Right atrium auricular region (tissue), 2 donors: ENCODE measurements around the gene HEMK1. TPM values are rescaled to one million over a fixed set of nuclear protein-coding genes. Genes with fewer than 3 reads are reported as not detected.

Source experiments
- DNase-seq: peaks from one replicate; pipeline ENCODE4 v3.0.0-alpha.2; 2019; ENCODE audit warnings: low spot score
- H3K27ac ChIP-seq, 2 donors: fragments of 200-600 bp; sonication (generic); 1 replicate in 1 of 2; 2 replicates in 1 of 2; pipeline ENCODE4 v1.5.1; 2016 to 2019
- H3K27me3 ChIP-seq, 2 donors: fragments of 200-600 bp; sonication (generic); one replicate each; pipeline versions ENCODE4 v1.5.1 to v1.6.0; 2017 to 2019
- H3K36me3 ChIP-seq: fragments of 200-600 bp; sonication (generic); one replicate; pipeline ENCODE4 v1.5.1; 2016
- H3K4me1 ChIP-seq, 2 donors: fragments of 200-600 bp; sonication (generic); one replicate each; pipeline versions ENCODE4 v1.5.1 to v1.6.0; 2017 to 2019
- H3K4me3 ChIP-seq, 2 donors: fragments of 200-600 bp; sonication (generic); 1 replicate in 1 of 2; 2 replicates in 1 of 2; pipeline ENCODE4 v1.5.1; 2017 to 2019; ENCODE audit warnings: mild to moderate bottlenecking in 1 of 2, moderate library complexity in 1 of 2
- H3K9me3 ChIP-seq, 2 donors: fragments of 200-600 bp; sonication (generic); one replicate each; pipeline ENCODE4 v1.5.1; 2019
- CTCF ChIP-seq, 2 donors: fragments of 200-600 bp; sonication (generic); IDR thresholded peaks; one replicate each; pipeline ENCODE4 v1.5.1; 2019; ENCODE audit warnings: antibody characterized with exemption in 2 of 2
- total RNA-seq, 2 donors: library from RNA; depleted of rRNA; stranded (reverse); fragments of >200 nt; gene quantifications; one replicate each; pipeline ENCODE4 v1.1.0, GENCODE V29; 2016

The HEMK1 gene
- total RNA-seq, 2 donors from 2014 or later, result 7.2 to 9.6 TPM

GRCh38 chr3:50581459-50581842 lies 12.1 kb downstream of the HEMK1 start:
- Histone ChIP-seq H3K27me3 (no peaks in the 10 kb centered on the region), H3K9me3 (no peaks in the 10 kb centered on the region), H3K36me3 (no peaks in the 10 kb centered on the region), H3K4me1 (peaks cover 0 to 37% of the 10 kb centered on the region in 2 donors), H3K4me3 (no peak overlapping the region), H3K27ac (peak overlapping the region; percentile 82 to 96)
- no peak for TF ChIP-seq CTCF (IDR thresholded peaks at IDR 0.05)
- DNase-seq, result no peak

GRCh38 chr3:50582083-50582482 lies 12.8 kb downstream of the HEMK1 start:
- DNase-seq, result no peak
- Histone ChIP-seq H3K36me3 (no peaks in the 10 kb centered on the region), H3K9me3 (no peaks in the 10 kb centered on the region), H3K4me1 (peaks cover 0 to 42% of the 10 kb centered on the region in 2 donors), H3K27ac (peak overlapping the region; percentile 82 to 96), H3K4me3 (no peak overlapping the region), H3K27me3 (no peaks in the 10 kb centered on the region)
- TF ChIP-seq CTCF (IDR thresholded peaks at IDR 0.05), result no peak

- Histone ChIP-seq H3K4me3 (no peak overlapping the region), H3K27me3 (no peaks in the 10 kb centered on the region), H3K9me3 (no peaks in the 10 kb centered on the region), H3K4me1 (peaks cover 0 to 58% of the 10 kb centered on the region in 2 donors), H3K27ac (peak overlapping the region; percentile 82 to 96), H3K36me3 (no peaks in the 10 kb centered on the region)
- peak; percentile 89 for DNase-seq
- TF ChIP-seq CTCF (IDR thresholded peaks at IDR 0.05), result no peak
These were observed 14.6 kb downstream of the HEMK1 start for GRCh38 chr3:50583897-50584296.

GRCh38 chr3:50584391-50584790 lies 15.1 kb downstream of the HEMK1 start:
- Histone ChIP-seq H3K4me3 (no peak overlapping the region), H3K9me3 (no peaks in the 10 kb centered on the region), H3K27ac (peak overlapping the region; percentile 82 to 96), H3K36me3 (no peaks in the 10 kb centered on the region), H3K27me3 (no peaks in the 10 kb centered on the region), H3K4me1 (peaks cover 0 to 58% of the 10 kb centered on the region in 2 donors)
- no peak for DNase-seq
- no peak for TF ChIP-seq CTCF (IDR thresholded peaks at IDR 0.05)

GRCh38 chr3:50585919-50586762 lies 16.8 kb downstream of the HEMK1 start:
- Histone ChIP-seq H3K27ac (peak overlapping the region in 1 of 2 donors; percentile 82), H3K4me3 (no peak overlapping the region), H3K36me3 (no peaks in the 10 kb centered on the region), H3K9me3 (no peaks in the 10 kb centered on the region), H3K4me1 (peaks cover 0 to 65% of the 10 kb centered on the region in 2 donors), H3K27me3 (no peaks in the 10 kb centered on the region)
- no peak for TF ChIP-seq CTCF (IDR thresholded peaks at IDR 0.05)
- no peak for DNase-seq

DNA sequence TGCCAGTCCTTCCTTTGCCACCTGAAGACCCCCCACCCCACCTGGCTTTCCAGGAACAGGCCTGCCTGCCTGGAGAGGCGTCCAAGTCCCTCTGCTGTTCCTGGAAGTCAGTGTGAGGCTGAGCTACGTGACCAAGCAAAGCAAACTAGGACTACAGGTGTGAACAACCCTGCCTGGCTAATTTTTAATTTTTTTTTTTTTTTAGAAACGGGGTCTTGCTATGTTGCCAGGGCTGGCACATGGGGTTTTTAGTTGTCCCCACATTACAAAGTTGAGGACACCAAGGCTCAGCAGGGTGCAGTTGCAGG lies 17.4 kb downstream of the HEMK1 start:
- no peak overlapping the region for H3K4me3 ChIP-seq
- no peaks in the 10 kb centered on the region for H3K9me3 ChIP-seq
- peaks cover 0 to 63% of the 10 kb centered on the region in 2 donors for H3K4me1 ChIP-seq
- H3K36me3 ChIP-seq, result no peaks in the 10 kb centered on the region
- TF ChIP-seq CTCF (IDR thresholded peaks at IDR 0.05), result no peak
- H3K27ac ChIP-seq, result peak overlapping the region; percentile 60 to 82
- DNase-seq, result no peak
- no peaks in the 10 kb centered on the region for H3K27me3 ChIP-seq
